GM19099 (cell line): Measurements from ENCODE around the gene XPO6.

Source experiments
- POLR2A ChIP-seq: IDR thresholded peaks from 3 replicates; pipeline ENCODE4 v1.6.1; 2011; ENCODE audit warnings: low read depth; ENCODE audit not compliant: insufficient read length; ENCODE audit errors: extremely low read depth

The XPO6 gene

GRCh38 chr16:28211758-28212531 lies at the start of gene XPO6:
Gene XPO6 (minus strand): TSS chr16:28211965. CDS start chr16:28211368, 597 bp downstream.
- peak; percentile 72 for TF ChIP-seq POLR2A

DNA sequence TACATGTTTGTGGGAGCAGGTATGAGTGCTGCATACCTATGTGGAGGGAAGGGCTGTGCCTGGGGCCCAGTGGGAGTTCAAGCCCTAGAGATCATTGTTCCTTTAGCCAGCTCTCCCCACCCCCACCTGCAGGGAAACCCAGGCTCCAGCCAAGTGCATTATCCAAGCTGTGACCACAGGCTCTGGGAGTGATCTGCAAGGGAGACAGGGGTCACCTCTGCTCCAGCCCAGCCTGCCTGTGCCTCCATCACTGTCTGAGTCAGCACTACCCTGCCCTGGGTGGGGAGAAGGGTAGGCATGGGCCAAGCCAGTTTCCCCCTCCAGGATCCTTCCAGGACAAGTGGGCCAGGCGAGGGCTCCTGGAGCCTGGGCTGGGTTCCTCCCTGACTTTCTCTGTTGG lies 48.4 kb upstream of the XPO6 start:
- TF ChIP-seq POLR2A, result no peak

- TF ChIP-seq POLR2A, result no peak
These were observed 48.0 kb upstream of the XPO6 start for GRCh38 chr16:28259781-28260150.

GRCh38 chr16:28259091-28259780 lies 47.5 kb upstream of the XPO6 start:
- no peak for TF ChIP-seq POLR2A

DNA sequence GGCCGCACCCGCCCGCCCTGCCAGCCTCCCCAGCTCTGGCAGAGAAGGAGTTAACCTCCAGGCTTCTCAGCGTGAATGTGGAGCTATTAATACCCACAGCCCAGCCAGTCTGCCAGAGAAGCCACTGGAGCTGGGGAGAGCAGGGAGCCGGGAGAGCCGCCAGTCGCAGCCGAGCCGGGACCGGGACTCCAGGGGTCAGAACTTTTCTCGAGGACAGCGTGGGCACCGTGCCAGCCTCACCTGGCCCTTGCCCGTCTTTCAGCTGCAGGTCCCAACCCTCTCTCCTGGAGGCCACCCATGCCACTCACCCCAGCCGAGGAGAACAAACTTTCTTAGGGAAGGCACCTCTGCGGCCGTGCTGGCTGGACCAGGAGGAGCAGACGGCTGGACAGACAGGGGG lies 46.8 kb upstream of the XPO6 start:
- no peak for TF ChIP-seq POLR2A

- no peak for TF ChIP-seq POLR2A
These were observed 45.5 kb upstream of the XPO6 start for GRCh38 chr16:28257256-28257655.

- no peak for TF ChIP-seq POLR2A
These were observed 44.1 kb upstream of the XPO6 start for GRCh38 chr16:28255838-28256237.

DNA sequence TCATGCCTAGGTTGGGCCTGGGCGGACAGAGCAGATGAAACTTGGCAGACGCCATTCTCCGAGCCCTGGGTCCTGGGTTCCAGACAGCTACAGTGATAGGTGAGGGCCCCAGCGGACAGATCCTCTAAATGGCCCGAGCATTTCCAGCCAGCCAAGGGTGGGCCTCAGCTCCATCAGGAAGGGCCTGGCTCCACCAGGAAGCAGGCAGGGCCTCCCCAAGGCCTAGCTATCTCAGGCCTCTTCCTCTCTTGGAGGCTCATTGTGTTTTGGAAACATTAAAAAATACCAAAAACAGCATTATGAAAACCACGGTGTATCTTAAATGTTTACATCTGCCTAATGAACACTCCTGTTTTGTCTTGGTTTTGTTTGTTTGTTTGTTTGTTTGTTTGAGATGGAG lies 42.4 kb upstream of the XPO6 start:
- TF ChIP-seq POLR2A, result no peak

DNA sequence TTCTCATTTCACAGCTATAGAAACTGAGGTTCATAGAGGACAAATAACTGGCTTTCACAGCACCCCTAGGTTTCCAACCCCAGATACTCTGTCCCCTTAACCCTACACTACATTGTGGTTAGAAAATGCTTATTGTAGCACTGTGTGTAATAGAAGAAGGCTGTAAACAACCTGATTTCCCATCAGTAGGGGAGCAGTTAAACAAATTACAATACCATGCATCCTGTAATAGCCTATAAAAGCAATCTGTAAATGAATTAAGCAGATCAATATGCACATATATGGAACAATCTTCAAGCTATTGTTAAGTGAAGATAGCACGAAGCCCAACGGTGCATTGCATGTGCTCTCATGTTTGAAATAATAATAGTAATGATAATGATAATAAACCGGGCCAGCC lies 39.2 kb upstream of the XPO6 start:
- TF ChIP-seq POLR2A, result no peak

- TF ChIP-seq POLR2A, result no peak
These were observed 30.2 kb upstream of the XPO6 start for GRCh38 chr16:28241924-28242323.

DNA sequence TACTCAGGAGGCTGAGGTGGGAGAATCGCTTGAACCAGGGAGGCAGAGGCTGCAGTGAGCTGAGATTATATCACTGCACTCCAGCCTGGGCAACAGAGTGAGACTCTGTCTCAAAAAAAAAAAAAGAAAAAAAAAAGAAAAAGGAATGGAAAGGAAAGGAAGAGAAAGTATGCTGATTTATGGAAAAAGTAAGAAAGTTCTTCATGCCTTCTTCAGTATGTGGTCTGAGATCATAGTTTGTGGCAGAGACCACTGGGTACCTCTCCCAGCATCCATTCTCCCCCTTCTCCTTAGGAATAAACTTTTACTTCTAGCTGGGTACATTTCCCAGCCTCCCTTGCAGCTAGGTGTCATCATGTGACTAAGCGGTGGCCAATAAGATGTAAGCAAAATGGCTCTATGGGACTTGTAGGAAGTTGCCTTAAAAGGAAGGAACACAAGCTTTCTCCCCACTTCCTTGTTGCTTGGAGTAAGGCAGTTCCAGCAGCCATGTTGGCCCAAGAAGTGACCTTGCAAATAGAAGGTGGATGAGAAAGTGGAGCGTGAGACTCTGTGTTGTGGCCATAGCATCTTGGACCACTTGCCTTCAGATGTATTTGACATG lies 26.1 kb upstream of the XPO6 start:
- no peak for TF ChIP-seq POLR2A

DNA sequence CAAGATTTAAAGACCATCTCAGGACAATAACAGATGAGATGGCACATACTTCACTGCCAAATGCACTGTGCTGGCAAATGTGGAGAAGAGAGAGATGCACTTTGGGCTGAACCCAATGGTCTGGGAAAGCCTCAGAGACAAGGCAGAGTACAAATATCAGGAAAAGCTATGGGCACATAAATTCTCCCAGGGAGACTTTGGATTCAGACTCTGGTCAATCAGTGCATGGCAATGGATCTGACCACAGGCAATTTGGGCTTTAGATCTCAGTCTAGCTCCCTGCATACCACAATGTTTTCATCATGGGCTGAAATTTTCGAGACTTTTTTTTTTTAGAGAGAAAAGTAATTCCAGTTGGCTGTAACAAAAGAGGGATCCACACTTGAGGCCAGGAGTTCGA lies 20.0 kb upstream of the XPO6 start:
- TF ChIP-seq POLR2A, result no peak

GRCh38 chr16:28219282-28219681 lies 7.5 kb upstream of the XPO6 start:
- no peak for TF ChIP-seq POLR2A

GRCh38 chr16:28218109-28218508 lies 6.3 kb upstream of the XPO6 start:
- TF ChIP-seq POLR2A, result no peak

- no peak for TF ChIP-seq POLR2A
These were observed 5.6 kb upstream of the XPO6 start for GRCh38 chr16:28217326-28217725.

DNA sequence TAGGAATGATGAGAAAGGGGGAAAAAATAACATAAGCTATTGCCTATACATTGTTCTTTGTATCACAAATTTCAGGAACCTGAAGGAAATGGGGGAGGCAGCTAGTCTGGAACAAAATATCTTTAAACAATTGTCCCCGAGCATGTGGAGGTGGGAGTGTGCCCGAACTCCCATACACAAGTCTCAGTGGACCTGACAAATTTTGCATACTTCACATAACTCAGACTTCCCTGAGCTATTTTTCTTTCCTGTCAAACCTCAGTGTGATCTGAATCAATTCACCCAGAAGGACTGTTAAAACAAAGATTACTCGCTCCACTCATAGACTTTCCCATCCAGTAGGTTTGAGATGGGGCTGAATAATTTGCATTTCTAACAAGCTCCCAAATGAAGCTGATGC lies 1.6 kb upstream of the XPO6 start:
- TF ChIP-seq POLR2A, result no peak
